ENCODE data around the gene RNF126. TPM values are rescaled to one million over a fixed set of nuclear protein-coding genes. Genes with fewer than 3 reads are reported as not detected.
"Not testable (repeated sequence)": the region's sequence is repeated elsewhere in the genome, so short reads cannot be mapped to it uniquely, and the experiment has no call there.

The RNF126 gene
- total RNA-seq, 4 donors from 2014 or later, result 96.0 to 118 (median 106) TPM

DNA sequence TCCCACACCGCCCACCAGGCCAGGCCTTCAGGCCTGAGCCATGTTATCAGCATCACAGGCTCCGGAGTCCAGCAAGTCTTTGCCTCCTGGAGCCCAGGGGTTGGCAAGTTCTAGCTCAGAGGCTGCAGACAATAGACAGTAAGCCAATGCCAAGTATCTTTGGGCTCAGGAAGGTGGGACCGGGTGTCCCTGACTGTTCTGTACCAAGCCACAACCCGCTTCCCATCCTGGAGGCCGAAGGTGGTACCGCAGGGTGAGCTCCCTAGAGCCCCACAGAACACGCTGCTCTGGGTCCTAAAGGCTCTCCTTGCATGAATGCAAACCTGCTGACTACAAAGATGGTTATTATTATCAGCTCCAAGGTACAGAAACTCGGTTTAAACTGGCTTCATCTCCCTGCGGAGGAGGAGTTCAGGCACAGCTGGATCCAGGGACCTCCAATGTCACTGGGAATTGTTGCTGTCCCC is 7.6 kb upstream of the RNF126 start:
- Histone ChIP-seq H3K27ac (no peak overlapping the region), H3K27me3 (no peaks in the 10 kb centered on the region), H3K9me3 (no peaks in the 10 kb centered on the region), H3K4me3 (no peak overlapping the region), H3K36me3 (no peaks in the 10 kb centered on the region), H3K4me1 (peaks cover 12% of the 10 kb centered on the region)
- no peak for TF ChIP-seq EP300 (IDR thresholded peaks at IDR 0.05)
- TF ChIP-seq POLR2AphosphoS5 (IDR thresholded peaks at IDR 0.05), result no peak
- no peak for TF ChIP-seq POLR2A (IDR thresholded peaks at IDR 0.05)
- TF ChIP-seq, protein P1, sequence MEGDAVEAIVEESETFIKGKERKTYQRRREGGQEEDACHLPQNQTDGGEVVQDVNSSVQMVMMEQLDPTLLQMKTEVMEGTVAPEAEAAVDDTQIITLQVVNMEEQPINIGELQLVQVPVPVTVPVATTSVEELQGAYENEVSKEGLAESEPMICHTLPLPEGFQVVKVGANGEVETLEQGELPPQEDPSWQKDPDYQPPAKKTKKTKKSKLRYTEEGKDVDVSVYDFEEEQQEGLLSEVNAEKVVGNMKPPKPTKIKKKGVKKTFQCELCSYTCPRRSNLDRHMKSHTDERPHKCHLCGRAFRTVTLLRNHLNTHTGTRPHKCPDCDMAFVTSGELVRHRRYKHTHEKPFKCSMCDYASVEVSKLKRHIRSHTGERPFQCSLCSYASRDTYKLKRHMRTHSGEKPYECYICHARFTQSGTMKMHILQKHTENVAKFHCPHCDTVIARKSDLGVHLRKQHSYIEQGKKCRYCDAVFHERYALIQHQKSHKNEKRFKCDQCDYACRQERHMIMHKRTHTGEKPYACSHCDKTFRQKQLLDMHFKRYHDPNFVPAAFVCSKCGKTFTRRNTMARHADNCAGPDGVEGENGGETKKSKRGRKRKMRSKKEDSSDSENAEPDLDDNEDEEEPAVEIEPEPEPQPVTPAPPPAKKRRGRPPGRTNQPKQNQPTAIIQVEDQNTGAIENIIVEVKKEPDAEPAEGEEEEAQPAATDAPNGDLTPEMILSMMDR (IDR thresholded peaks at IDR 0.05), result no peak
- no peak for DNase-seq (ENCODE audit: low spot score in 2 of 2)
- WGBS, result 74% methylated on average over 9 of the region's 9 CpGs

GRCh38 chr19:668675-669434 is 5.8 kb upstream of the RNF126 start:
- H3K4me3 ChIP-seq; H3K36me3 ChIP-seq; H3K27ac ChIP-seq; H3K27me3 ChIP-seq; H3K9me3 ChIP-seq; DNase-seq (ENCODE audit: low spot score in 2 of 2): not testable (repeated sequence)
- 65% methylated on average over 12 of the region's 12 CpGs for WGBS
- peaks cover 20% of the 10 kb centered on the region for H3K4me1 ChIP-seq

- WGBS, result 86% methylated on average over 16 of the region's 38 CpGs
- peaks cover 21% of the 10 kb centered on the region for H3K4me1 ChIP-seq
- H3K4me3 ChIP-seq; DNase-seq (ENCODE audit: low spot score in 2 of 2); H3K9me3 ChIP-seq; H3K27ac ChIP-seq; H3K27me3 ChIP-seq; H3K36me3 ChIP-seq: not testable (repeated sequence)
These were observed 4.1 kb upstream of the RNF126 start for GRCh38 chr19:666985-667573.

DNA sequence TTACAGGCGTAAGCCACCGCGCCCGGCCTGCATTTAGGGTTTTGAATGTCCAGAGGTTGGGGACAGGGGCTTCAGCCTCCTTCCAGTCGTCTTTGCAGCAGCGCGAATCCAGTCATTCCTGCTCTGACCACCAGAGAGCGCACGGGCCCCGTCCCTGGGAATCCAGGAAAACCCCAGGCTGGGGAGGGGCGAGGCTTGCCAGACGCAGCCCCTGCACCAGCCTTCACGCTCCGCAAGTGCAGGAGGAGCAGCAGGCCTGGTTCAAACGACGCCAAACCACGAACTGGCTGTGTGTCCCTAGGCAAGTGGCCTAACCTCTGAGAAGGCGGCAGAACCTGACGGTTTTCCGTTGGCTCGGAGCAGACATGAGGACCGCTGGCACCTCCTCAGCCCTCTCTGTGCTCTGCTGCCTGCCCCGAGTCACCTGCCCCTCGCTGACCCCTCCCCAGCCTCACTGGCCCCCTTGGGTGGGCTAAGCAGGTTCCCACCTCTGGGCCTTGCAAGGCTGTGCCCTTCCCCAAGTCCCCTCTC is 2.0 kb upstream of the RNF126 start:
- Histone ChIP-seq H3K36me3 (no peaks in the 10 kb centered on the region), H3K9me3 (no peaks in the 10 kb centered on the region), H3K27ac (no peak overlapping the region), H3K4me1 (peaks cover 42% of the 10 kb centered on the region), H3K4me3 (peak overlapping the region; percentile 16), H3K27me3 (no peaks in the 10 kb centered on the region)
- no peak for TF ChIP-seq POLR2A (IDR thresholded peaks at IDR 0.05)
- TF ChIP-seq, protein P1 (IDR thresholded peaks at IDR 0.05), result peak; percentile 92 to 98
- peak in 1 of 3 donors; percentile 22 for TF ChIP-seq POLR2AphosphoS5 (IDR thresholded peaks at IDR 0.05)
- DNase-seq (ENCODE audit: low spot score in 2 of 2), result peak; percentile 87 to 92
- WGBS, result 7% methylated on average over 12 of the region's 24 CpGs

- TF ChIP-seq EP300 (IDR thresholded peaks at IDR 0.05), result no peak
- no peak for TF ChIP-seq POLR2A (IDR thresholded peaks at IDR 0.05)
- TF ChIP-seq, protein P1 (IDR thresholded peaks at IDR 0.05), result no peak
- no peak for TF ChIP-seq POLR2AphosphoS5 (IDR thresholded peaks at IDR 0.05)
- H3K4me3 ChIP-seq, result peak overlapping the region; percentile 96
- no peaks in the 10 kb centered on the region for H3K27me3 ChIP-seq
- H3K4me1 ChIP-seq, result peaks cover 55% of the 10 kb centered on the region
- WGBS, result 28% methylated on average over 9 of the region's 18 CpGs
- no peaks in the 10 kb centered on the region for H3K9me3 ChIP-seq
- no peak for DNase-seq (ENCODE audit: low spot score in 2 of 2)
- peak overlapping the region; percentile 96 for H3K27ac ChIP-seq
- H3K36me3 ChIP-seq, result no peaks in the 10 kb centered on the region
These were observed 686 bp upstream of the RNF126 start for GRCh38 chr19:663682-664117.

- H3K27me3 ChIP-seq, result no peaks in the 10 kb centered on the region
- no CpG with 5 or more reads among the region's 81 CpGs for WGBS
- peaks cover 2% of the 10 kb centered on the region for H3K36me3 ChIP-seq
- TF ChIP-seq, protein P1 (IDR thresholded peaks at IDR 0.05), result no peak
- no peak for TF ChIP-seq EP300 (IDR thresholded peaks at IDR 0.05)
- TF ChIP-seq POLR2A (IDR thresholded peaks at IDR 0.05), result no peak
- TF ChIP-seq POLR2AphosphoS5 (IDR thresholded peaks at IDR 0.05), result no peak
- H3K9me3 ChIP-seq, result no peaks in the 10 kb centered on the region
- peak overlapping the region; percentile 96 for H3K27ac ChIP-seq
- no peak for DNase-seq (ENCODE audit: low spot score in 2 of 2)
- peaks cover 68% of the 10 kb centered on the region for H3K4me1 ChIP-seq
- H3K4me3 ChIP-seq, result peak overlapping the region; percentile 96
These were observed 630 bp downstream of the RNF126 start for GRCh38 chr19:662207-662961.
